ENCODE data around the gene PCNX4. TPM values are rescaled to one million over a fixed set of nuclear protein-coding genes. Genes with fewer than 3 reads are reported as not detected.
A peak's percentile ranks its signal among the peaks of the same experiment; 100 is the strongest.

PCNX4 gene
- total RNA-seq, 1 experiment from 2014 or later: 65.1 TPM

DNA sequence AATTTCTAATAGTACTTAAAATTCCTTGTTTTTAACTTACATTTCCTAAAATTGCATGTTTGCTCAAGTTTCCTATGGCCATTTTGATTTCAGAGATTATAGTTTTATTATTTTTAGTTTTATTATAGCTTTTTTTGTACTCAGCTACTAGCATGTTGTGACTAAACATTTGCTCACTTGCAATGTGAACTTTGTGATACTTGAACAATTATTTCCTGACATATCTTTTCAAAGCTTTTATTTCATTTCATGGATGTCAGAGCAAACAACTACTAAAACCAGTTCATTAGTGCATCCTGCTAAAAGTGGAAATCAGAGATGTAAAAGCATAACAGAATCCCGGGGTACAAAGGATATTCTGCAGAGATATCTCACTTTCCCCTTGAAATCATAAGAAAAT lies 33.6 kb upstream of the PCNX4 start:
- DNase-seq: no peak
- BruUV-seq (replicated peaks): no TSS peak
- H3K4me1 ChIP-seq (replicated peaks; ENCODE audit: insufficient read depth): peaks cover 18% of the 10 kb centered on the region
- H3F3A ChIP-seq (ENCODE audit: insufficient read depth, low read depth): no peaks in the 10 kb centered on the region
- ChIA-PET CTCF (interaction anchor here (0.6 kb wide), 1 partner anchor 108 kb away, joined by 4 read pairs; no protein-coding TSS in a partner anchor), POLR2A (ENCODE audit: unreplicated experiment) (no interaction called here)
- no peaks in the 10 kb centered on the region for H3K9me2 ChIP-seq (ENCODE audit: insufficient read depth)
- no peak overlapping the region for H2AFZ ChIP-seq
- no peaks in the 10 kb centered on the region for H4K20me1 ChIP-seq (ENCODE audit: insufficient read depth)
- no peak for TF ChIP-seq EZH2 (IDR thresholded peaks at IDR 0.05; ENCODE audit: low read depth)
- TF ChIP-seq, protein P1, sequence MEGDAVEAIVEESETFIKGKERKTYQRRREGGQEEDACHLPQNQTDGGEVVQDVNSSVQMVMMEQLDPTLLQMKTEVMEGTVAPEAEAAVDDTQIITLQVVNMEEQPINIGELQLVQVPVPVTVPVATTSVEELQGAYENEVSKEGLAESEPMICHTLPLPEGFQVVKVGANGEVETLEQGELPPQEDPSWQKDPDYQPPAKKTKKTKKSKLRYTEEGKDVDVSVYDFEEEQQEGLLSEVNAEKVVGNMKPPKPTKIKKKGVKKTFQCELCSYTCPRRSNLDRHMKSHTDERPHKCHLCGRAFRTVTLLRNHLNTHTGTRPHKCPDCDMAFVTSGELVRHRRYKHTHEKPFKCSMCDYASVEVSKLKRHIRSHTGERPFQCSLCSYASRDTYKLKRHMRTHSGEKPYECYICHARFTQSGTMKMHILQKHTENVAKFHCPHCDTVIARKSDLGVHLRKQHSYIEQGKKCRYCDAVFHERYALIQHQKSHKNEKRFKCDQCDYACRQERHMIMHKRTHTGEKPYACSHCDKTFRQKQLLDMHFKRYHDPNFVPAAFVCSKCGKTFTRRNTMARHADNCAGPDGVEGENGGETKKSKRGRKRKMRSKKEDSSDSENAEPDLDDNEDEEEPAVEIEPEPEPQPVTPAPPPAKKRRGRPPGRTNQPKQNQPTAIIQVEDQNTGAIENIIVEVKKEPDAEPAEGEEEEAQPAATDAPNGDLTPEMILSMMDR (conservative IDR thresholded peaks at IDR 0.05): no peak
- H3K4me3 ChIP-seq: no peak overlapping the region
- H3K79me2 ChIP-seq (ENCODE audit: low read depth): no peaks in the 10 kb centered on the region
- no peak overlapping the region for H3K27ac ChIP-seq
- no peak overlapping the region for H3K4me2 ChIP-seq
- intact Hi-C loops (cut with micrococcal nuclease; ENCODE audit: unreplicated experiment): no loop called here
- no peaks in the 10 kb centered on the region for H3K27me3 ChIP-seq (ENCODE audit: insufficient read depth, low read depth)
- no peaks in the 10 kb centered on the region; the same call in 1 of the 2 replicates for H3K9me3 ChIP-seq (ENCODE audit: insufficient read depth, low read depth)
- no peaks in the 10 kb centered on the region for H3K36me3 ChIP-seq (ENCODE audit: low read depth)

DNA sequence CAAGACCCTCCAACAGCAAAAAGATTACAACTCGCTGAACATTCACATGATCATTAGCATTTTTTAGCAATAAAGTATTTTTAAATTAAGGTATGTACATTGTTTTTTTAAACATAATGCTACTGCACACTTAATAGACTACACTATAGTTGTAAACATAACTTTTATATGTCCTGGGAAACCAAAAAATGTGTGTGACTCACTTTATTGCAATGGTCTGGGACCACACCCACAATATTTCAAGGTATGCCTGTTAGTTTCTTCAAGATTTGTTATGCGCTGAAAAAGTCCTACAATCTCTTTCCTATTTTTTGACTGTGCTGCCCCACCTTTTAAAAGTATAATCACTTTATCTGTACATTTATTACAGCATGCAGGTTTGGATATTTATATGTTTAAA lies 30.4 kb upstream of the PCNX4 start:
- Histone ChIP-seq H3K4me2 (peak overlapping the region; percentile 17), H3K27me3 (ENCODE audit: insufficient read depth, low read depth) (no peaks in the 10 kb centered on the region), H3K9me2 (ENCODE audit: insufficient read depth) (no peaks in the 10 kb centered on the region), H4K20me1 (ENCODE audit: insufficient read depth) (no peaks in the 10 kb centered on the region), H3K79me2 (ENCODE audit: low read depth) (no peaks in the 10 kb centered on the region), H3F3A (ENCODE audit: insufficient read depth, low read depth) (no peaks in the 10 kb centered on the region), H3K27ac (peak overlapping the region; percentile 32; the same call in 1 of the 2 replicates), H3K4me1 (replicated peaks; ENCODE audit: insufficient read depth) (peaks cover 18% of the 10 kb centered on the region), H3K36me3 (ENCODE audit: low read depth) (no peaks in the 10 kb centered on the region), H3K4me3 (no peak overlapping the region), H3K9me3 (ENCODE audit: insufficient read depth, low read depth) (no peaks in the 10 kb centered on the region; the same call in 1 of the 2 replicates), H2AFZ (no peak overlapping the region)
- intact Hi-C loops (cut with micrococcal nuclease; ENCODE audit: unreplicated experiment): loop anchor here (5.0 kb wide), 1 partner anchor 501 kb away; no protein-coding TSS in a partner anchor
- ChIA-PET POLR2A (ENCODE audit: unreplicated experiment) (no interaction called here), CTCF (no interaction called here)
- no TSS peak for BruUV-seq (replicated peaks)
- peak; percentile 9 to 71 for DNase-seq
- TF ChIP-seq, protein P1 (conservative IDR thresholded peaks at IDR 0.05): no peak
- TF ChIP-seq EZH2 (IDR thresholded peaks at IDR 0.05; ENCODE audit: low read depth): no peak

DNA sequence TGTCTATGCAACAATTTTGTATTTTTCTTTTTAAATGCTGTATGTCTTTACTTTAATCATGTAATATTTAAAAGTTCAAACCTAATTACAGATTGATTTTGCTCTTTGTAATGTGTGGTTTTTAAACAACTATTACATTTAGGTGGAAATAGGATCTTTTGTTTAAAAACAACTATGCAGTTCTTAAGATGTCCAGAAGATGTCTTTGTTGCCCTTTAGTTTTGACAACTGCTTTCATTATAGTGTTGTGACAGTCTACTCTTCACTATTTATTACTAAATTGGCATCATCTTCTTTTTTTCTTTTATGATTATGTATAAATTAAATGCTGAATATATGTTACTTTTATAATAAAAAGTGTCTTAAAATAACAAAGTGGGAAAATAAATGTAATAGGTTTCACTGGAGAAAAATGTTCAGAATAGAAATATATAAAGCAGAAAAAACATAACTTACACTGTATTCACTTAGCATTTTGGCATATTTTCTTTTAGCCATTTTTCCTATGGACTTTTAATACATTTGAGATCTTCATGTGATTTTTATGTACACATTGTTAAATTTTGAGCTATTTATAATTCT lies 27.1 kb upstream of the PCNX4 start:
- Histone ChIP-seq H4K20me1 (ENCODE audit: insufficient read depth) (no peaks in the 10 kb centered on the region), H3K4me3 (no peak overlapping the region), H3K4me2 (no peak overlapping the region), H3K9me2 (ENCODE audit: insufficient read depth) (no peaks in the 10 kb centered on the region), H3K27me3 (ENCODE audit: insufficient read depth, low read depth) (no peaks in the 10 kb centered on the region), H3K79me2 (ENCODE audit: low read depth) (no peaks in the 10 kb centered on the region), H3K27ac (no peak overlapping the region), H3K9me3 (ENCODE audit: insufficient read depth, low read depth) (no peaks in the 10 kb centered on the region; the same call in 1 of the 2 replicates), H3K4me1 (replicated peaks; ENCODE audit: insufficient read depth) (peaks cover 18% of the 10 kb centered on the region), H2AFZ (no peak overlapping the region), H3F3A (ENCODE audit: insufficient read depth, low read depth) (no peaks in the 10 kb centered on the region), H3K36me3 (ENCODE audit: low read depth) (no peaks in the 10 kb centered on the region)
- no peak for TF ChIP-seq EZH2 (IDR thresholded peaks at IDR 0.05; ENCODE audit: low read depth)
- TF ChIP-seq, protein P1 (conservative IDR thresholded peaks at IDR 0.05): peak; percentile 75
- POLR2A ChIA-PET (ENCODE audit: unreplicated experiment): interaction anchor here (0.6 kb wide), 1 partner anchor 97 kb away, joined by 6 read pairs; no protein-coding TSS in a partner anchor
- CTCF ChIA-PET: interaction anchor here (0.6 to 1.4 kb wide), 3 partner anchors 97 to 789 kb away, joined by 3 to 8 read pairs (median 3); no protein-coding TSS in a partner anchor
- intact Hi-C loops (cut with micrococcal nuclease; ENCODE audit: unreplicated experiment): loop anchor here (1.0 to 5.0 kb wide), 3 partner anchors 101 to 498 kb away; partner anchors contain the start of gene DHRS7
- BruUV-seq (replicated peaks): no TSS peak
- no peak for DNase-seq

Data from PC-9 (cell line).